ENCODE results near the gene SYT1. TPM values are rescaled to one million over a fixed set of nuclear protein-coding genes. Genes with fewer than 3 reads are reported as not detected.
A peak's percentile ranks its signal among the peaks of the same experiment; 100 is the strongest.

Gene SYT1
- polyA plus RNA-seq, 6 donors from 2014 or later = 0.05 to 0.97 (median 0.29) TPM; not detected in 1

DNA sequence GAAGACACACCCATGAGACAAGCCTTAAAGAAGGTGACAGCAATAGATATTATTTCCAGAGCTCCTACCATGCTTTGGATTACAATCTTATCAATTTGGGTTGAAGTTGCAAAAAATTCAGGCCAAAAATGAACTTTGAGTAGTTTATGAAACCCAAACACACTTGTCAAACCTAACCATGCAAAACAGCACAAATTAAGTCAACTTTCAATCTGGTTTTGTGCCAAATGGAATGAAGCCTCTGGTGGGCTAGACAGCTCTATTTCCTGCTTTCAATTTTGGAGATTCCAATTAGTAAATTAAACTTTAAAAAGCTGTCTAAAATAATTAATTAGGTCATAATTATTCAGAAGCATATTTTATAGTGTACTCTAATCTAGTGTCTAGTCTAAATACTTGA lies 203.4 kb downstream of the SYT1 start:
- no peak overlapping the region for H3K4me3 Mint-ChIP-seq
- no peaks in the 10 kb centered on the region for H3K4me1 Mint-ChIP-seq
- no peaks in the 10 kb centered on the region for H3K9me3 Mint-ChIP-seq
- ATAC-seq (ENCODE audit: low read depth in 2 of 2) (no peak), DNase-seq (no peak)
- H3K27ac Mint-ChIP-seq = no peak overlapping the region
- H3K27me3 Mint-ChIP-seq = no peaks in the 10 kb centered on the region
- no peaks in the 10 kb centered on the region for H3K36me3 Mint-ChIP-seq

DNA sequence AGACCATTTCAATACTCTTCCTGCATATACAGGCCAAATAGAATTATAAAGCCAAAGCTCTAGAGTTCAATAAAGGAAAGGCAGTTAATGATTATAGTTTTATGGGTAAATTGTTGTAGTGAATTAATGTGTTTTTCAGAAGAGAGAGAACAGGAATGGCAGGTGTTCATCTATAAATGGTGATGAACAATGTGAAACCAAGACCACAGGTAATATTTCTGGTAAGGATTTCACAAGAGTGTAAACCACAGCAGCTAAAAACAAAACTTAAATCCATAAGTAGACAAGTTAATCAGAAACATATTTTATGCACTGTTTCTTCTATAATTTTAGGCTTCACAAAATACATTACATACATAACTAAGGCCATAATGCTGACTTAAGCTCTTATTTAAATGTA lies 204.4 kb downstream of the SYT1 start:
- no peak for DNase-seq
- Mint-ChIP-seq H3K36me3 (no peaks in the 10 kb centered on the region), H3K27me3 (no peaks in the 10 kb centered on the region), H3K4me3 (no peak overlapping the region), H3K4me1 (no peaks in the 10 kb centered on the region), H3K9me3 (no peaks in the 10 kb centered on the region), H3K27ac (no peak overlapping the region)
- no peak for ATAC-seq (ENCODE audit: low read depth in 2 of 2)

- Mint-ChIP-seq H3K27me3 (no peaks in the 10 kb centered on the region), H3K9me3 (no peaks in the 10 kb centered on the region), H3K27ac (no peak overlapping the region), H3K4me1 (no peaks in the 10 kb centered on the region), H3K4me3 (no peak overlapping the region), H3K36me3 (no peaks in the 10 kb centered on the region)
- ATAC-seq (ENCODE audit: low read depth in 2 of 2) (no peak), DNase-seq (no peak)
Observed at GRCh38 chr12:79071498-79071897, 206.9 kb downstream of the SYT1 start.

DNA sequence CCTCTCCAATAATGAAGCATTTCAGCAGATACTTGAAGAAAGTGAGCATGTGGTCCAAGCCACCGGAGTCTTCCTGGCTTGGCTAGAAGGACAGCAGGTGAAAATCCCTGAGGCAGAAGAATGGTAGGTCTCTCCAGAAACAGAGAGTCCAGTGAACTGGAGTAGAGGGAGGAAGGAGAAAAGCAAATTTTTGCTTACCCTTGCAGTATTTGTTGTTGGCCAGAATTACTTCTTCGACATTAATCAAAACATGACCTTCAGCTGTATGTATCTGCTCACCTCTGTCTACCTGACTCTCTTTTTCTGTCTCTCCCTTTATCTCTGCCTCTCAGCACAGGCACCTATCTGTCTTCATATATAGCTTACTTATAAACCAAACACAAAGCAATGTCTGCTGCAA lies 208.9 kb downstream of the SYT1 start:
- no peak overlapping the region for H3K27ac Mint-ChIP-seq
- H3K27me3 Mint-ChIP-seq = no peaks in the 10 kb centered on the region
- no peaks in the 10 kb centered on the region for H3K36me3 Mint-ChIP-seq
- DNase-seq (no peak), ATAC-seq (ENCODE audit: low read depth in 2 of 2) (no peak)
- H3K9me3 Mint-ChIP-seq = no peaks in the 10 kb centered on the region
- H3K4me1 Mint-ChIP-seq = no peaks in the 10 kb centered on the region
- H3K4me3 Mint-ChIP-seq = no peak overlapping the region

DNA sequence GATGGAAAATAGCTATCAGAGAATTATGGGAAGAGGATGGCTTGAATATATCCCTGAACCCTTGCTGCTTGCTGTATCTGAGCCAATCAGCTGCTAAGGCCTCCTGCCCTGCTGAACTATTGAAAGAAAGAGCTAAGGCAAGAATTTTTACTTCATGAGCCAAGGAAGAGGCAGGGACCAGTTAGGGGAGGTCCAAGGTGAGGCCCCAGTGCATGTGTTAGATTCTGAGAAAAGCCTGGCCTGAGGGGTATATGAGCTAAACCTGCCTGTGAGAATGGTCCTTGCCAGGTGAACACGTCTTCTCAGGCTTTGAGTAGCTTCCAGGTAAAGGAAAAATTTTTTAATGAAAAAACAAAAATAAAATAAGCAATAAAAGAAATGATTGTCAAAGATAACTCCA lies 218.0 kb downstream of the SYT1 start:
- Mint-ChIP-seq H3K9me3 (no peaks in the 10 kb centered on the region), H3K36me3 (no peaks in the 10 kb centered on the region), H3K4me3 (no peak overlapping the region), H3K4me1 (no peaks in the 10 kb centered on the region), H3K27me3 (no peaks in the 10 kb centered on the region), H3K27ac (no peak overlapping the region)
- DNase-seq (no peak), ATAC-seq (ENCODE audit: low read depth in 2 of 2) (no peak)

- no peak for ATAC-seq (ENCODE audit: low read depth in 2 of 2)
- Mint-ChIP-seq H3K36me3 (no peaks in the 10 kb centered on the region), H3K27me3 (no peaks in the 10 kb centered on the region), H3K9me3 (no peaks in the 10 kb centered on the region), H3K4me1 (no peaks in the 10 kb centered on the region), H3K4me3 (no peak overlapping the region), H3K27ac (no peak overlapping the region)
- DNase-seq = no peak
Observed at GRCh38 chr12:79083181-79083580, 218.6 kb downstream of the SYT1 start.

- H3K36me3 Mint-ChIP-seq = no peaks in the 10 kb centered on the region
- no peaks in the 10 kb centered on the region for H3K27me3 Mint-ChIP-seq
- no peaks in the 10 kb centered on the region for H3K4me1 Mint-ChIP-seq
- DNase-seq (no peak), ATAC-seq (ENCODE audit: low read depth in 2 of 2) (no peak)
- no peaks in the 10 kb centered on the region for H3K9me3 Mint-ChIP-seq
- H3K27ac Mint-ChIP-seq = peak overlapping the region in 1 of 6 donors; percentile 12
- no peak overlapping the region for H3K4me3 Mint-ChIP-seq
Observed at GRCh38 chr12:79085106-79085682, 220.6 kb downstream of the SYT1 start.

- H3K27me3 Mint-ChIP-seq = no peaks in the 10 kb centered on the region
- H3K9me3 Mint-ChIP-seq = no peaks in the 10 kb centered on the region
- no peak overlapping the region for H3K4me3 Mint-ChIP-seq
- DNase-seq (no peak), ATAC-seq (ENCODE audit: low read depth in 2 of 2) (no peak)
- H3K4me1 Mint-ChIP-seq = no peaks in the 10 kb centered on the region
- no peaks in the 10 kb centered on the region for H3K36me3 Mint-ChIP-seq
- no peak overlapping the region for H3K27ac Mint-ChIP-seq
Observed at GRCh38 chr12:79086541-79087296, 222.1 kb downstream of the SYT1 start.

DNA sequence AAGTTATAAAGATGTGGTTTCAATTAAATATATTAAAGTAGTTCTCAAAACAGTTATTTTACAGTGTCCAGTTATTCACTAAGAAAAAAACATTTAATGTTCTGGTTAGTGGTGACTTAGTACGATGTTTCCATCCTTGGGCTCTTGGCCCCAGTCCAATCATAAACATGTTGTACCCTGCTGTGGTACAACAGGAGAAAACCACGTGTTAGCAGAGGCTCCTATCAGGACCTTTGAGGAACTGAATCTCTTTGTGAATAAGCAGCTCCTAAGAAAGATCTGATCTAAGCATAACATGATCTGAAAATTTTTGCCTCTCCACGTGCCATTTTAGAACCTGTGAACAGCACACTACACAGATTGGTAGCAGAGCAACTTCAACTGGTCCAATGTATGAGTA lies 234.0 kb downstream of the SYT1 start:
- H3K36me3 Mint-ChIP-seq = no peaks in the 10 kb centered on the region
- H3K4me1 Mint-ChIP-seq = no peaks in the 10 kb centered on the region
- no peaks in the 10 kb centered on the region for H3K27me3 Mint-ChIP-seq
- H3K27ac Mint-ChIP-seq = no peak overlapping the region
- peaks cover 0 to 6% (median 0%) of the 10 kb centered on the region in 7 donors for H3K9me3 Mint-ChIP-seq
- DNase-seq = no peak
- no peak for ATAC-seq (ENCODE audit: low read depth in 2 of 2)
- H3K4me3 Mint-ChIP-seq = no peak overlapping the region

- Mint-ChIP-seq H3K4me3 (no peak overlapping the region), H3K36me3 (no peaks in the 10 kb centered on the region), H3K27ac (no peak overlapping the region), H3K27me3 (no peaks in the 10 kb centered on the region), H3K9me3 (no peaks in the 10 kb centered on the region), H3K4me1 (no peaks in the 10 kb centered on the region)
- DNase-seq (no peak), ATAC-seq (ENCODE audit: low read depth in 2 of 2) (no peak)
Observed at GRCh38 chr12:79108962-79109361, 244.4 kb downstream of the SYT1 start.

DNA sequence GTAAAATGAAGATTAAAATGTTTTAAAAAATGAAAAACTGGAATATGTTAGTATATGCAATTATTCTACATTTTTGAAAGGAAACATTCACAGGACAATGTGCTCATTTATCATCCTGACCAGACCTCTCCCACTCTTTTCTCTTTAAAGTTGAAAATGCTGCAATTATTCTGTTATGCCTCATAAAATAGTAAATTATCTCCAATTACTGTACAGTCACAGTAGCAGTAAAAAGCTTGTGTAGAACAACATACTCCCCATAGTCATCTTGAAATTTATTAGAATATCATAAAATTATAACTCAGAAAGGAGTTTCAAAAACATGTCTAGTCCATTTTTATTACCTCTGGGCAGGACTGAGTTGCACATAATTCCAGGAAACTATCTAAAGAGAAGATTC lies 250.3 kb downstream of the SYT1 start:
- Mint-ChIP-seq H3K4me3 (no peak overlapping the region), H3K27me3 (no peaks in the 10 kb centered on the region), H3K9me3 (no peaks in the 10 kb centered on the region), H3K4me1 (no peaks in the 10 kb centered on the region), H3K36me3 (no peaks in the 10 kb centered on the region), H3K27ac (no peak overlapping the region)
- ATAC-seq (ENCODE audit: low read depth in 2 of 2) = no peak
- no peak for DNase-seq

- Mint-ChIP-seq H3K27me3 (no peaks in the 10 kb centered on the region), H3K36me3 (no peaks in the 10 kb centered on the region), H3K4me1 (no peaks in the 10 kb centered on the region), H3K4me3 (no peak overlapping the region), H3K9me3 (no peaks in the 10 kb centered on the region), H3K27ac (no peak overlapping the region)
- DNase-seq (no peak), ATAC-seq (ENCODE audit: low read depth in 2 of 2) (no peak)
Observed at GRCh38 chr12:79115743-79116142, 251.2 kb downstream of the SYT1 start.

DNA sequence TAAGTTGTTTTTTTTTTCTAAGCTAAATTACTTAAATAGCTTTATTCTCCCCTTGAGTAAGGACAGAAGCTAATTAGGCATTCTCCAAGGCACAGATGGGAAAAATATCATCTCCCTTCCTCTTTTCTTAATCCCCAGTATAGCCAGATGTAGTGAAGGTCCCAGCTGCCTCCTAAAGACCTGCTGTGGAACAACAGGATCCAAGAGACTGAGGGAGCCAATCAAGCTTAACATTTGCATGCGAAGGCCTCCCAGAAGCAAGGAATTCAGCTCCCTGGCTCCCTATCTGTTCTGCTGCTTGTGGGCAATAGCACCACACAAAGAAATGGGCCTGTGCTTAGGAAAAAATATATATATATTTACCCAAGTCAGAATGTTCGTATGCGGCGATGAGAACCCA lies 255.2 kb downstream of the SYT1 start:
- Mint-ChIP-seq H3K27me3 (no peaks in the 10 kb centered on the region), H3K27ac (no peak overlapping the region), H3K9me3 (no peaks in the 10 kb centered on the region), H3K4me3 (no peak overlapping the region), H3K4me1 (peaks cover 0 to 4% (median 0%) of the 10 kb centered on the region in 3 donors), H3K36me3 (no peaks in the 10 kb centered on the region)
- DNase-seq = no peak
- ATAC-seq (ENCODE audit: low read depth in 2 of 2) = no peak

GRCh38 chr12:79121486-79121885 lies 256.9 kb downstream of the SYT1 start:
- Mint-ChIP-seq H3K27ac (peak overlapping the region in 1 of 6 donors; percentile 26), H3K4me3 (no peak overlapping the region), H3K27me3 (no peaks in the 10 kb centered on the region), H3K9me3 (no peaks in the 10 kb centered on the region), H3K4me1 (peaks cover 0 to 4% (median 0%) of the 10 kb centered on the region in 3 donors), H3K36me3 (no peaks in the 10 kb centered on the region)
- DNase-seq = no peak
- ATAC-seq (ENCODE audit: low read depth in 2 of 2) = no peak
